OCI-LY7 (cell line): Measurements from ENCODE around the gene TRAM2.

Source experiments
- EZH2phosphoT487 ChIP-seq: fragments of 200-600 bp; sonication (generic); IDR thresholded peaks from 2 replicates; pipeline ENCODE4 v1.6.1; 2018; ENCODE audit warnings: low read depth, borderline replicate concordance, mild to moderate bottlenecking, mixed run types, antibody characterized with exemption, low read length, moderate library complexity, mixed read lengths
- TF ChIP-seq, protein P1 (sequence below): fragments of 200-600 bp; sonication (generic); conservative IDR thresholded peaks from 2 replicates; pipeline ENCODE4 v1.5.1; 2014; ENCODE audit warnings: mild to moderate bottlenecking, antibody characterized with exemption, low read length, moderate library complexity, mixed read lengths

DNA sequence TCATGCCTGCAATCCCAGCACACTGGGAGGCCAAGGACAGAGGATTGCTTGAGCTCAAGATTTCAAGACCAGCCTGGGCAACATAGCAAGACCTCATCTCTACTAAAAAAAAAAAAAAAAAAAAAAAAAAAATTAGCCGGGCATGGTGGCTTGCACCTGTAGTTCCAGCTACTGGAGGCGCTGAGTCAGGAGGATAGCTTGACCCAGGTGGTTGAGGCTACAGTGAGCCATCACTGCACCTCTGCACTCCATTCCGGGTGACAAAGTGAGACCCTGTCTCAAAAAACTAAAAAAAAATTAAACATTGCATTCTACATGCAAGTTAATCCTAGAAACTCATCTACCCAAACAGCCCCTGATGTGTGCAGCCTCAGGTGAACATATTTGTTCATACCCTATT is 7.3 kb upstream of the TRAM2 start:
- TF ChIP-seq, protein P1, sequence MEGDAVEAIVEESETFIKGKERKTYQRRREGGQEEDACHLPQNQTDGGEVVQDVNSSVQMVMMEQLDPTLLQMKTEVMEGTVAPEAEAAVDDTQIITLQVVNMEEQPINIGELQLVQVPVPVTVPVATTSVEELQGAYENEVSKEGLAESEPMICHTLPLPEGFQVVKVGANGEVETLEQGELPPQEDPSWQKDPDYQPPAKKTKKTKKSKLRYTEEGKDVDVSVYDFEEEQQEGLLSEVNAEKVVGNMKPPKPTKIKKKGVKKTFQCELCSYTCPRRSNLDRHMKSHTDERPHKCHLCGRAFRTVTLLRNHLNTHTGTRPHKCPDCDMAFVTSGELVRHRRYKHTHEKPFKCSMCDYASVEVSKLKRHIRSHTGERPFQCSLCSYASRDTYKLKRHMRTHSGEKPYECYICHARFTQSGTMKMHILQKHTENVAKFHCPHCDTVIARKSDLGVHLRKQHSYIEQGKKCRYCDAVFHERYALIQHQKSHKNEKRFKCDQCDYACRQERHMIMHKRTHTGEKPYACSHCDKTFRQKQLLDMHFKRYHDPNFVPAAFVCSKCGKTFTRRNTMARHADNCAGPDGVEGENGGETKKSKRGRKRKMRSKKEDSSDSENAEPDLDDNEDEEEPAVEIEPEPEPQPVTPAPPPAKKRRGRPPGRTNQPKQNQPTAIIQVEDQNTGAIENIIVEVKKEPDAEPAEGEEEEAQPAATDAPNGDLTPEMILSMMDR, result no peak
- TF ChIP-seq EZH2phosphoT487, result no peak
